22Rv1 (cell line): ENCODE results near the gene RAC3.
A peak's percentile ranks its signal among the peaks of the same experiment; 100 is the strongest.

Source experiments
- CTCF ChIP-seq: fragments of 450-650 bp; IDR thresholded peaks from 2 replicates; pipeline ENCODE4 v1.5.1; 2017; ENCODE audit warnings: mild to moderate bottlenecking
- ZFX ChIP-seq: fragments of 450-650 bp; IDR thresholded peaks from 2 replicates; pipeline ENCODE4 v1.6.1; 2017; ENCODE audit warnings: antibody characterized with exemption, borderline replicate concordance

- TF ChIP-seq CTCF (peak; percentile 25; the same call in 1 of the 2 replicates), ZFX (no peak)
Observed at GRCh38 chr17:82077617-82078358, 46.3 kb downstream of the RAC3 start.
